ENCODE data around the gene NXPH3. TPM values are rescaled to one million over a fixed set of nuclear protein-coding genes. Genes with fewer than 3 reads are reported as not detected.

NXPH3 gene
- total and polyA plus RNA-seq, 2 of the 13 experiments (the other 11 are each of a cell fraction or from before 2014, with no cell fraction given), result 0.04 to 0.58 TPM

GRCh38 chr17:49567871-49568694 is 7.6 kb upstream of the NXPH3 start (continued):
- peak; percentile 34; the same call in 1 of the 2 replicates for TF ChIP-seq FOSL2 (CRISPR knock-in tag; IDR thresholded peaks at IDR 0.05)
- 0 out of 2 replicates have a peak, but pooled peaks have one; percentile 27 for TF ChIP-seq ZNF260 (CRISPR knock-in tag; IDR thresholded peaks at IDR 0.05; ENCODE audit: borderline replicate concordance, low read depth)
- TF ChIP-seq RFXAP (CRISPR knock-in tag; IDR thresholded peaks at IDR 0.05; ENCODE audit: borderline replicate concordance), result no peak
- TF ChIP-seq ZNF512B (CRISPR knock-in tag; IDR thresholded peaks at IDR 0.05; ENCODE audit: borderline replicate concordance), result peak; percentile 93; the same call in 1 of the 2 replicates
- TF ChIP-seq ZNF143 (CRISPR knock-in tag; IDR thresholded peaks at IDR 0.05), result peak; percentile 28; the same call in 1 of the 2 replicates
- TF ChIP-seq ZNF225 (CRISPR knock-in tag; IDR thresholded peaks at IDR 0.05), result peak; percentile 94; the same call in 1 of the 2 replicates
- peak; percentile 51 for TF ChIP-seq JARID2 (CRISPR knock-in tag; IDR thresholded peaks at IDR 0.05; ENCODE audit: insufficient replicate concordance)
- TF ChIP-seq ZBTB20 (CRISPR knock-in tag; IDR thresholded peaks at IDR 0.05; ENCODE audit: borderline replicate concordance, low read depth), result 0 out of 2 replicates have a peak, but pooled peaks have one; percentile 70
- 0 out of 2 replicates have a peak, but pooled peaks have one; percentile 26 for TF ChIP-seq EED (CRISPR knock-in tag; IDR thresholded peaks at IDR 0.05)
- TF ChIP-seq ZNF782 (CRISPR knock-in tag; IDR thresholded peaks at IDR 0.05; ENCODE audit: borderline replicate concordance), result peak; percentile 83; the same call in 1 of the 2 replicates
- 0 out of 2 replicates have a peak, but pooled peaks have one; percentile 59 for TF ChIP-seq ZFP36L2 (CRISPR knock-in tag; IDR thresholded peaks at IDR 0.05)
- TF ChIP-seq BHLHE40 (IDR thresholded peaks at IDR 0.05; ENCODE audit: low read length), result no peak
- no peak for TF ChIP-seq TRIM22 (IDR thresholded peaks at IDR 0.05)
- 0 out of 2 replicates have a peak, but pooled peaks have one; percentile 66 for TF ChIP-seq ZBTB25 (CRISPR knock-in tag; IDR thresholded peaks at IDR 0.05)
- no peak for TF ChIP-seq ZNF234 (CRISPR knock-in tag; conservative IDR thresholded peaks at IDR 0.05)
- TF ChIP-seq HNF1A (IDR thresholded peaks at IDR 0.05; ENCODE audit: low read depth), result no peak
- no peak for TF ChIP-seq HNF1A (CRISPR knock-in tag; IDR thresholded peaks at IDR 0.05; ENCODE audit: borderline replicate concordance)
- 0 out of 2 replicates have a peak, but pooled peaks have one; percentile 57 for TF ChIP-seq PHF21A (CRISPR knock-in tag; IDR thresholded peaks at IDR 0.05)
- TF ChIP-seq SUZ12 (IDR thresholded peaks at IDR 0.05; ENCODE audit: low read depth, low read length), result no peak
- TF ChIP-seq TGIF2 (CRISPR knock-in tag; IDR thresholded peaks at IDR 0.05), result peak; percentile 84

Data from HepG2 (cell line).